Measurements from ENCODE around the gene ZC3H7A. TPM values are rescaled to one million over a fixed set of nuclear protein-coding genes. Genes with fewer than 3 reads are reported as not detected.
A peak's percentile ranks its signal among the peaks of the same experiment; 100 is the strongest.

ZC3H7A gene
- total and polyA plus RNA-seq, 10 of the 15 experiments (the other 5 are each of a cell fraction or from before 2014, with no cell fraction given): 46.3 to 188 (median 68.6) TPM

DNA sequence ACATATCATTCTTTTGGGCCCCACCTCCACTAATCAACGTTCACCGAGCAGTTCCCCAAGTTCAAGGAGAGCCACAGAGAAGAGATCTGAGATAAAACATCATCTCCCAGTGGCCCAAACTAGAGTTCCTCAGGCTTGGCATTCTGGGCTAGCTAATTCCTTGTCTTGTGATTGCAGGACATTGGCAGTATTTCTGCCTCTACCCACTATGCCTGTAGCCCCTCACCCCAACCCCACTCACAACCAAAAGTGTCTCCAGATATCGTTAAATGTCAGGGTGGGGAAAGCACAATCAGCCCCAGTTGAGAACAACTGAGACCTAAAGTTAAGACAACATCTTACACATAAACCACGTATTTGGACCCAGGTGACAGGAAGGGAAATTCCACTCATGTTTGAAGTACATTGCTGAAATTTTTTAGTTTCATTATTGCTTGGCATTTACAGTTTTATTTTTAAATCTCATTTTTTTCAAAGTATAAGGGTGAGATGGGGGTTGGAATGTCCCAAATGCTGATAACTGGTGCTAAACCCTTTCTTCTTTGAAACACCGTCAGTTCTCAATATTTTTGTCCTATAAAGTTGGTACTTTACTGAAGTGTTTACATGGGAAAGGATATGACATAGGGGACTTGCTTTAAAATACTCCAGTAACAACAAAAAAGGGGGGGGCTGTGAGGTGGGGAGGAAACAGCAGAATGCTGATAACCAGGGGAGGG lies 13.6 kb downstream of the ZC3H7A start (continued):
- no peak for TF ChIP-seq ZNF207 (IDR thresholded peaks at IDR 0.05; ENCODE audit: borderline replicate concordance)
- no peak for TF ChIP-seq NR2C2 (IDR thresholded peaks at IDR 0.05; ENCODE audit: borderline replicate concordance, control insufficient read depth, insufficient read length, low read depth)
- TF ChIP-seq RAD51 (IDR thresholded peaks at IDR 0.05): peak; percentile 71
- peak; percentile 67; the same call in 1 of the 2 replicates for TF ChIP-seq JUND (IDR thresholded peaks at IDR 0.05; ENCODE audit: low read depth, low read length)
- TF ChIP-seq, protein P1, sequence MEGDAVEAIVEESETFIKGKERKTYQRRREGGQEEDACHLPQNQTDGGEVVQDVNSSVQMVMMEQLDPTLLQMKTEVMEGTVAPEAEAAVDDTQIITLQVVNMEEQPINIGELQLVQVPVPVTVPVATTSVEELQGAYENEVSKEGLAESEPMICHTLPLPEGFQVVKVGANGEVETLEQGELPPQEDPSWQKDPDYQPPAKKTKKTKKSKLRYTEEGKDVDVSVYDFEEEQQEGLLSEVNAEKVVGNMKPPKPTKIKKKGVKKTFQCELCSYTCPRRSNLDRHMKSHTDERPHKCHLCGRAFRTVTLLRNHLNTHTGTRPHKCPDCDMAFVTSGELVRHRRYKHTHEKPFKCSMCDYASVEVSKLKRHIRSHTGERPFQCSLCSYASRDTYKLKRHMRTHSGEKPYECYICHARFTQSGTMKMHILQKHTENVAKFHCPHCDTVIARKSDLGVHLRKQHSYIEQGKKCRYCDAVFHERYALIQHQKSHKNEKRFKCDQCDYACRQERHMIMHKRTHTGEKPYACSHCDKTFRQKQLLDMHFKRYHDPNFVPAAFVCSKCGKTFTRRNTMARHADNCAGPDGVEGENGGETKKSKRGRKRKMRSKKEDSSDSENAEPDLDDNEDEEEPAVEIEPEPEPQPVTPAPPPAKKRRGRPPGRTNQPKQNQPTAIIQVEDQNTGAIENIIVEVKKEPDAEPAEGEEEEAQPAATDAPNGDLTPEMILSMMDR (IDR thresholded peaks at IDR 0.05 in 2 of 3, conservative IDR thresholded peaks at IDR 0.05 in 1 of 3; ENCODE audit: control insufficient read depth in 2 of 3, extremely low read depth in 1 of 3, insufficient read depth in 1 of 3, low read depth in 3 of 3, low read length in 3 of 3): no peak
- TF ChIP-seq, protein P2, sequence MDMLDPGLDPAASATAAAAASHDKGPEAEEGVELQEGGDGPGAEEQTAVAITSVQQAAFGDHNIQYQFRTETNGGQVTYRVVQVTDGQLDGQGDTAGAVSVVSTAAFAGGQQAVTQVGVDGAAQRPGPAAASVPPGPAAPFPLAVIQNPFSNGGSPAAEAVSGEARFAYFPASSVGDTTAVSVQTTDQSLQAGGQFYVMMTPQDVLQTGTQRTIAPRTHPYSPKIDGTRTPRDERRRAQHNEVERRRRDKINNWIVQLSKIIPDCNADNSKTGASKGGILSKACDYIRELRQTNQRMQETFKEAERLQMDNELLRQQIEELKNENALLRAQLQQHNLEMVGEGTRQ (IDR thresholded peaks at IDR 0.05; ENCODE audit: borderline replicate concordance, low read depth, low read length): no peak
- peak; percentile 28; the same call in 1 of the 2 replicates for TF ChIP-seq CBX5 (IDR thresholded peaks at IDR 0.05; ENCODE audit: low read depth)
- TF ChIP-seq JUNB (IDR thresholded peaks at IDR 0.05): peak; percentile 87
- TF ChIP-seq FOXK2 (IDR thresholded peaks at IDR 0.05): peak; percentile 46; the same call in 1 of the 2 replicates
- TF ChIP-seq CHD4 (IDR thresholded peaks at IDR 0.05): no peak
- TF ChIP-seq BRCA1 (IDR thresholded peaks at IDR 0.05; ENCODE audit: low read depth, low read length): no peak
- TF ChIP-seq, protein P3, sequence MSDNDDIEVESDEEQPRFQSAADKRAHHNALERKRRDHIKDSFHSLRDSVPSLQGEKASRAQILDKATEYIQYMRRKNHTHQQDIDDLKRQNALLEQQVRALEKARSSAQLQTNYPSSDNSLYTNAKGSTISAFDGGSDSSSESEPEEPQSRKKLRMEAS (IDR thresholded peaks at IDR 0.05; ENCODE audit: low read depth, low read length): no peak
- TF ChIP-seq, protein P4, sequence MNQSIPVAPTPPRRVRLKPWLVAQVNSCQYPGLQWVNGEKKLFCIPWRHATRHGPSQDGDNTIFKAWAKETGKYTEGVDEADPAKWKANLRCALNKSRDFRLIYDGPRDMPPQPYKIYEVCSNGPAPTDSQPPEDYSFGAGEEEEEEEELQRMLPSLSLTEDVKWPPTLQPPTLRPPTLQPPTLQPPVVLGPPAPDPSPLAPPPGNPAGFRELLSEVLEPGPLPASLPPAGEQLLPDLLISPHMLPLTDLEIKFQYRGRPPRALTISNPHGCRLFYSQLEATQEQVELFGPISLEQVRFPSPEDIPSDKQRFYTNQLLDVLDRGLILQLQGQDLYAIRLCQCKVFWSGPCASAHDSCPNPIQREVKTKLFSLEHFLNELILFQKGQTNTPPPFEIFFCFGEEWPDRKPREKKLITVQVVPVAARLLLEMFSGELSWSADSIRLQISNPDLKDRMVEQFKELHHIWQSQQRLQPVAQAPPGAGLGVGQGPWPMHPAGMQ (IDR thresholded peaks at IDR 0.05; ENCODE audit: borderline replicate concordance): no peak
- TF ChIP-seq MEF2B (IDR thresholded peaks at IDR 0.05; ENCODE audit: partially characterized antibody, poor library complexity, severe bottlenecking): peak; percentile 76
- peak; percentile 67 for TF ChIP-seq KLF5 (IDR thresholded peaks at IDR 0.05; ENCODE audit: partially characterized antibody)
- TF ChIP-seq, protein P5, sequence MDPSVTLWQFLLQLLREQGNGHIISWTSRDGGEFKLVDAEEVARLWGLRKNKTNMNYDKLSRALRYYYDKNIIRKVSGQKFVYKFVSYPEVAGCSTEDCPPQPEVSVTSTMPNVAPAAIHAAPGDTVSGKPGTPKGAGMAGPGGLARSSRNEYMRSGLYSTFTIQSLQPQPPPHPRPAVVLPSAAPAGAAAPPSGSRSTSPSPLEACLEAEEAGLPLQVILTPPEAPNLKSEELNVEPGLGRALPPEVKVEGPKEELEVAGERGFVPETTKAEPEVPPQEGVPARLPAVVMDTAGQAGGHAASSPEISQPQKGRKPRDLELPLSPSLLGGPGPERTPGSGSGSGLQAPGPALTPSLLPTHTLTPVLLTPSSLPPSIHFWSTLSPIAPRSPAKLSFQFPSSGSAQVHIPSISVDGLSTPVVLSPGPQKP (IDR thresholded peaks at IDR 0.05; ENCODE audit: low read depth, low read length): no peak
- TF ChIP-seq, protein P6, sequence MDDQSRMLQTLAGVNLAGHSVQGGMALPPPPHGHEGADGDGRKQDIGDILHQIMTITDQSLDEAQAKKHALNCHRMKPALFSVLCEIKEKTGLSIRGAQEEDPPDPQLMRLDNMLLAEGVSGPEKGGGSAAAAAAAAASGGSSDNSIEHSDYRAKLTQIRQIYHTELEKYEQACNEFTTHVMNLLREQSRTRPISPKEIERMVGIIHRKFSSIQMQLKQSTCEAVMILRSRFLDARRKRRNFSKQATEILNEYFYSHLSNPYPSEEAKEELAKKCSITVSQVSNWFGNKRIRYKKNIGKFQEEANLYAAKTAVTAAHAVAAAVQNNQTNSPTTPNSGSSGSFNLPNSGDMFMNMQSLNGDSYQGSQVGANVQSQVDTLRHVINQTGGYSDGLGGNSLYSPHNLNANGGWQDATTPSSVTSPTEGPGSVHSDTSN (IDR thresholded peaks at IDR 0.05; ENCODE audit: insufficient replicate concordance, low read depth, low read length): no peak
- no peak for TF ChIP-seq RBBP5 (conservative IDR thresholded peaks at IDR 0.05)
- peak; percentile 84; the same call in 1 of the 2 replicates for TF ChIP-seq CREM (IDR thresholded peaks at IDR 0.05; ENCODE audit: low read depth)
- TF ChIP-seq SPI1 (IDR thresholded peaks at IDR 0.05; ENCODE audit: borderline replicate concordance, insufficient read depth, low read depth, low read length): no peak
- no peak for TF ChIP-seq GABPA (IDR thresholded peaks at IDR 0.05; ENCODE audit: low read depth)
- no peak for TF ChIP-seq SMARCA5 (IDR thresholded peaks at IDR 0.05)
- TF ChIP-seq TCF12 (IDR thresholded peaks at IDR 0.05; ENCODE audit: low read depth, low read length): peak; percentile 74
- TF ChIP-seq TCF3 (IDR thresholded peaks at IDR 0.05; ENCODE audit: borderline replicate concordance, insufficient read depth, low read depth, low read length): 0 out of 2 replicates have a peak, but pooled peaks have one; percentile 63
